Measurements from ENCODE around the gene POU5F1.

DNA sequence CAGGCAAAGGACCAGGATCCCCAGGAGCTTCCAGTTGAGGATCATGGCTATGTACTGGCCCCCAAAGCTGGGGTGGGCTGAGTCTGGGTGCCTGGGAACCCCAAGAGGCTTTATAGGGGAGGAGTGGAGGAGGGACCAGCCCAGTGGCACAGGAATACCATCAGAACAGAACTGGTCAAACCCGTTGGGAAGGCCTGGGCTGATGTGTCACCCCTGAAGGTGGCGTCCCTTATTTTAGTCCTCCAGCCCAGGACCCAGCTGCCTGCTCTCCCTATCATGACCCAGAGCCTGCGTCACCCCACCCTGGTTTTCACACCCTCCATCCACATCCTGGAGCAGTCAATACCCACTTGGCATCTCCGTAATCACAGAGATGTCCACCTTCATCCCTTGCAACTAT, 31.5 kb downstream of the POU5F1 start, which contains the start of gene PSORS1C2:
- TF ChIP-seq CTCF (IDR thresholded peaks at IDR 0.05) (no peak), POLR2A (IDR thresholded peaks at IDR 0.05) (no peak)

Measured in uterus (tissue), 2 donors.